ENCODE measurements around the gene NPY4R.
"Not testable (repeated sequence)": the region's sequence is repeated elsewhere in the genome, so short reads cannot be mapped to it uniquely, and the experiment has no call there.

Gene NPY4R, protein sequence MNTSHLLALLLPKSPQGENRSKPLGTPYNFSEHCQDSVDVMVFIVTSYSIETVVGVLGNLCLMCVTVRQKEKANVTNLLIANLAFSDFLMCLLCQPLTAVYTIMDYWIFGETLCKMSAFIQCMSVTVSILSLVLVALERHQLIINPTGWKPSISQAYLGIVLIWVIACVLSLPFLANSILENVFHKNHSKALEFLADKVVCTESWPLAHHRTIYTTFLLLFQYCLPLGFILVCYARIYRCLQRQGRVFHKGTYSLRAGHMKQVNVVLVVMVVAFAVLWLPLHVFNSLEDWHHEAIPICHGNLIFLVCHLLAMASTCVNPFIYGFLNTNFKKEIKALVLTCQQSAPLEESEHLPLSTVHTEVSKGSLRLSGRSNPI

DNA sequence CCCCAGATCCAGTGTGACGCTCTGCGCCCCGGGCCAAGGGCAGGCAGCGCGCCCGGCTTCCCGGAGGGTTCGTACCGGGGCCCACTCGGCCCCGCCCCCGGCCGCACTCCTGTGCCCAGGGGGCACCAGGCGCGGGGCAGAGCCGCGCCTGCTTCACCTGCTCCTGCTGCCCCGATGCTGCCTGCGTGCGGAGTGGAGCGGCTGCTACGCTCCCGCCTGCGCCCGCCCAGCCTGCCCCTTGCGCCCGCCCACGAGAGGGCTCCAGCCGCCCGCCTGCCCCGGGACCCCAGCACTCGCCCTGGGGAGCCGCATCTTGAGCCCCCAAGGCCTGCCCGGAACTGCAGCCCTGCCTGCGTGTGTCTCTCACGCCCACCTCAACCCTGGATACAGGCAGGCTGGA, at the start of gene NPY4R:
Gene NPY4R, minus strand, starts transcription at position 194 of the 400 bp plus-strand sequence. CDS start 3,323 bp downstream, outside the sequence.
- not testable (repeated sequence) for DNase-seq

DNA sequence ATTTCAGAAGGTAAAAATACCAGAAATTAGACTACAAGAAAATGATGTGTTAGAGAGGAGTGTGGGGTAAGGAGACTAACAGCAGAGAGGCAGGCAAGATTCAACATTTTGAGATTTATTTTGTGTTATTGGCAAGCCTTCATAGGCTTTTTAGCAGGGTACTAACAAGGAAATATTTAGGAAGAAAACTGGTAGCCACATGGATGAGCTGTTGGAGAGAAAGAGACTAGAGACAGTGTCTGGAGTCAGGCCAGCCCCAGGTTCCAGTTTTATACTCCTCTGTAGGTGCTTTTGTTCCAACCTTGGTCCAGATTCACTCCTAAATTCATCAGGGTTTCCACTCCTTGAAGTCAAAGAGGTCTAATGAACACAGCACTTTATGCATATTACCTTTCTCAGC, 49.6 kb upstream of the NPY4R start:
- DNase-seq, result no peak

DNA sequence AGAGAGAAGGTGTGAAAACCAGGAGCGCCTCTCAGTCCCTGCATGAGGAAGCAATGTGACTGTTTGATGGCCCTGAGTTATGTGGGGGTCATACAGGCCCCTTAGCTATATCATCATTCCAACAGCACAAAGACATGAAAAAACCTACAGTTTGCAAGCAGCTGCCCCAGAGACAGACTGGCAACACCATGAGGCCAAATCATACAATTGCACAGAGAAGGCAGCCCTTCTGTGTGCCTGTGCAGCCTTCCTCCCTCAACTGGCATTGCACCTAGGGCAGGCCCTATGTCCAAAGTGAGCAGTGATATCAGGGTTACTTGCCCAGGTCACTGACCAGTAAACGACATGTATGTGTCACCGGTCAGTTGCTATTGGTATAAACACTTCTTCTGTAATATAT, 49.1 kb upstream of the NPY4R start:
- DNase-seq, result no peak

DNA sequence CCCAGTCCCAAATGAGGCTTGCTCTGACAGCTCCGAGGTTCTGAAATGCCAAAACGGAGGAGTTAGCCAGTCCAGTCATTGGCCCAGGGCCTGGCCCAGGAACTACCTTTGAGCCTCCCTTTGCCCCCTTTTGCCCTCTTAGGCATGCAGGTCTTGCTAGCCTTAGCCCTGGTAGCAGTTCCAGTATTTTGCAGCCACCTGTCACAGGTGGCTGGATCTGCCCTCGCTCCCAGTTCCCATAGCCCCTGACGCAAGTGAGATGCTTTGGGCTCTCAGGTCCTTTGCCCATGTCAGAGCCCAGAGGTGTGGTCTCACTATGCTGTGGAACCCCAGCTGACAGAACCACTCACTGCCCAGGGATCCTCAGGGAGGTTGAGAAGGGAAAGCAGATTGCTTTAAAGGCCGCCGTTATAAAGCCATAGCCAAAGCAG, 48.7 kb upstream of the NPY4R start:
- DNase-seq, result no peak

DNA sequence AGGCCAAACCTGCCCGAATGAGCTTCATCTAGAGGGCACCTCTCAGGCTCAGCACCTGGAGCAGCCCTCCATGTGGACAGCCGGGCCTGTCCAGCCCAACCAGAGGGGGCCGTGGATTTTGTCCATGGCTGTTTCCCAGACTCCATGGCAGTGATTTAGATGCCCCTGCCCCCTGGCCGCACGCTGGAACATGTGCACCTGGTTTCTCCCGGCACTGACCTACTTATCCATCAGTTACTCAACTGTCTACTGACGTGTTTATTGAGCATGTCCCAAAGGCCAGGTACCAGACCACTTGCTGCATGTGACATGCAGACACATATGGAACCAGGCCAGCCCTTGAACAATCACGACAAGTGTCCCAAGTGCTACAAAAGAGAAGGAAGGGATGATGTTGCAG, 47.6 kb upstream of the NPY4R start:
- DNase-seq, result not testable (repeated sequence)

DNA sequence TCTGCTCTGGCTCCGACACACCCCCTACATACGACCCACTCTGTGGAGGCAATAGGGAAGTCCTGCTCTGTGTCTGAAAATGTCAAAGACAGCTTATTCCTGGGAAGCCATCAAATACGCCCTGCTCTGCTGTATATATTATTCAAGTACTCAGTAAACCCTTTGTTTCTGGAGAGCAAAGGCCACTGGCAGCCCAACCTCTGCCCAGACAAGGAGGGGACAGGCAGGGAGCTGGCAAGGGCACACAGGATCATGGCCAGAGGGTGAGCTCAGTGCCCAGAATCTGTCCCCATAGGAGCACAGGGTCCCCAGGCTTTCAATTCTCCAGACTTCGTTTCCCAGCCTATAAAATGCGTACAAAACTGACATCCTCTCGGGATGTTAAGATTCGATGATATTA, 47.0 kb upstream of the NPY4R start:
- DNase-seq, result not testable (repeated sequence)

DNA sequence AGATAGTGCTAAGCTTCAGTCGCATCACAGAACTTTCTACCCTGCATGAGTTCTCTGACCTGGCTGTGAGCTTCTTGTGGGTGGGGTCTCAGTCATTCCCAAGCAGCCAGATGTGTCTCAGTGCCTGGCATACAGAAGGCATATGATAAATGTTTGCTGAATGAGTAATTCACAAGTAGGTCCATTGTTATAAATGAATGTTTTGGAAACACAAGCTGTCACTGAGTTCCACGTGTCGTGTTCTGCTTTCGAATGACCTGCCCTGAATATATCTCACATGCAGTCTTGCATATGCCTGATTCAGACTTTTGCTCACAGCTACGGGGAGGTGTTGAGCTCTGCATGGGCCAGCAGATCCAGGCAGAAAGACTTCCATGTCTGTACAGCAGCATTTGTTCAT, 46.2 kb upstream of the NPY4R start:
- not testable (repeated sequence) for DNase-seq

DNA sequence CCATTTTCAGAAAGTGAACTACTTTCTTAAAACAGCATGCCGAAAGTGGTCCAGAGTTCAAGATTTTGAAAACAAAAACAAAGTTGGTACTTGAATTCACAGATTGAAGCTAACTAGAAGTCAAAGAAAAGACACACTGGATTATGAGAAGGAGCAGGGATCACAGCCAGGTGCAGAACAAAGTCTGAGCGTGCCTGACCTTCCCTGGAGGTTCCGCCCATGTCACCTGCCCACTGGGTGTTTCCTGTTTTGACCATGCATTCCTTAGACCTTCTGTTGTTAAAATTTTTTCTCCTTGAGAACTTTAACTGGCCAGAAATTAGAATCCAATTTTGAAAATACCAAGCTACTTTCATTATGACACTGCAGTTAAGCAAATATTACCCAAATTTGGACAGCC, 34.2 kb upstream of the NPY4R start:
- DNase-seq, result not testable (repeated sequence)

DNA sequence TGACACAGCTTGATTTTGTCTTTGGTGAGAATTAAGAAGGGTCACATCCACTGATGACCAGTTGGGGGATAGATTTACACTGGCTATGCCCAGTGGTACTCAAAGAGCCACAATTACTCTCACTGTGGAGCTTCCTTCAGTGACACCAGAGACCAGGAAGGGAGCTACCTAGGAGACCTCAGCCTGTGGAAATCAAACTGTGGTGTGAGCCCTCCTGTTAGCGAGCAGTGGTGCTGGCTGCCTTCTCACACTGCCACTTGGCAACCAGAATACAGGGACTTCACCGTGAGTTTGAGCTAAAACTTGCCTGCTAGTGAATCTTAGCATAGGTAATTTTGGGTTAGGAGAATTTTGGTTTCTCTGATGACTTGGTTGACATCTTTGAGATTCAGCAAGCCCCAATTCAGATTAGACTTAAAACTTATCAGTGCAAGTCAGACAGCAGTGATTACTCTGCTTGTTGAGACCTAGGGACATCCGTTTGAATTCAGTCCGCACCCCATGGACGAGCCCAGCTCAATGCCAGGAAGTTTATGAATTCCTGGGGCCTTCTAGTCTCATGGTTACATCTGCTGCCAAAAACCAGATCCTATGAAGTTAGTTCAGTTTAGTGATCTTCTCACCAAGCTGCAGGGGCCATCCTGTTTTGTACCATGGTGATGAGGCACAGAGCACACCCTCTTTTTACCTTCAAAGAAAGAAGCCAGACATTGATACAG, 33.4 kb upstream of the NPY4R start:
- not testable (repeated sequence) for DNase-seq

DNA sequence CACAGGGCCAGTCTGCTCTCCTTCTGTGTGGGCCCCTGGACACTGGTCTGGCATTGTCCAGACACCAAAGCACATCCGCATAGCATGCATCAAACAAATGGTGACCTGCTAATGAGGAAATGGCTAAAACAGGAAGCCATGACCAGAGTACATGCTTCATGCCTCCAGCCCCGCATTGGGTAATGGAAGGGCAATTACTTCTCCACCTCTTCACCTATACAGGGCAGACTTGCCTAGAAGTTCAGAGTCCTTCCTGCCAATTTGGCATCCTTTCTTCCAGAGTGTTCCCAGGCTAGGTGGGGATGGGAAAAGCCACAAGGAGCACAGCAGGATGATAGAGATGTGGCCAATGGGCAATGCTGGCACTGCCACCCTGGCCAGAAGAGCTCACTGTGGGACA, 32.1 kb upstream of the NPY4R start:
- not testable (repeated sequence) for DNase-seq

DNA sequence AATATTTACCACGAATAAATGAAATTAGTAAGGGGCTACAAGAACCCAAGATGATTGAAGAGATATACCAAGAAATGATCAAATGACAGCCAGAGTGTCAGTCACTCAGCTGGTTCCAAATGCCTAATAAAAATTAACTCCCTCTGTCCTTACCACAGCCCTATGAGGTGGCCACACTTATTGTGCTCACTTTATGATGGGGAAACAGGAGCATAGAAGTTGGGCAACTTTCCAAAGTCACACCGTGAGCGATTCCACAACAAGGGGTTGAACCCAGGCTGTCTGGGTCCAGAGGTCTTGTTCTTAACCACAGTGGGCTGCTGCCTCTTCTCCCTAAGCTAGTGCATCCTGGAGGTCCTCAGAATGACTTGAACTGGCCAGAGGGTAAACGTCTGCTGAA, 31.6 kb upstream of the NPY4R start:
- not testable (repeated sequence) for DNase-seq

DNA sequence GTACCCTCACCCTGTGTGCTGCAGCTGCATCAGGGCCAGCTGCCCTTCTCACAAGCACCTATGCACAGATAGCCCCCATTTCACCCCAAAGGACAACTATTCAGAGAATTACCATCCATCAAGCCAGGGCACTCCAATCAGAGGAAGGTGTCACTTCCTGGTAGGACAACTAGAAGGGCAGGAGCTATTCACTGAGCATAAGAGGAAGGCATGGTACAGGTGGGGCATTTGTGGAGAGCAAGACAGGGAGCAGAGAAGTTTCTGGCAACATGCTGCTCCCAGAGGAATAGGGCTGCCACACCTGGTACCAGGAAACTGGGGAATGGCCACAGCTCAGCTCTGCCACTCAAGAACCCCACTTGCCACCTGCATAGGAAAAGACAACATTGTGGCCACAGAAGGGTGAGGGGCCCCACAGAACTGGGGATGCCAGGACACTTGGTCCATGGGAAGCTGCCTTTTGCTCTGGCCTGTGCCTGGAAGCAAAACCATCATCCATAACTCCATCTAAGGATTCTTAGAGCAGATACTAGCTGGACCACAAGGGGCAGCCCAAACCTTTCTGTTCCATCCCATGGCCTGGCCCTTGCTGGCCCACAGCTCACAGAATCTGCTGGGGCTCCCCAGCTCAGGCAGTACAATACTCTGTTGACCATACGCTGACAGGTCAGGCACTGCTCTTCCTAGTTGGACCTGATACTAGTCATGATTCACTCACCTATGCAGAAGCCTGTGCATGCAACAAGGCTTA, 25.8 kb upstream of the NPY4R start:
- DNase-seq, result not testable (repeated sequence)

DNA sequence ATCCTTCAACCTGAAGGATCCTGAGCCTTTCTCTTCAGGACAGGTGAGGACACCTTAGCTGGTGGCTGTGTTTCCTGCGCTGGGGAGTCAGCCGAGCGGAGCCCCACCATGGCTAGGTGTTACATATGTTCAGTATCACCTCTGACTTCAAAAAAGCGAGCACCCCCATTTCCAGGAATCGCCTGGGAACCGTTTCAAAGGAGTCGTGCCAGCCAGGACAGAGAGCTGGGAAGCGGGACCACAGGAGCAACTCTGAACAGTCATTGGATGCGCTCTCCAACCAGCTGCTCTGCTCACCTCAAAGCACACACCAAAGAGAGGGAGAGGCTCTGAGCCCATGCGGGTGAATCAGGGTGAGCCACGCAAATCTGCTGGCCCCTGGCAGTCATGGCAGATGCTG, 24.5 kb upstream of the NPY4R start:
- not testable (repeated sequence) for DNase-seq

DNA sequence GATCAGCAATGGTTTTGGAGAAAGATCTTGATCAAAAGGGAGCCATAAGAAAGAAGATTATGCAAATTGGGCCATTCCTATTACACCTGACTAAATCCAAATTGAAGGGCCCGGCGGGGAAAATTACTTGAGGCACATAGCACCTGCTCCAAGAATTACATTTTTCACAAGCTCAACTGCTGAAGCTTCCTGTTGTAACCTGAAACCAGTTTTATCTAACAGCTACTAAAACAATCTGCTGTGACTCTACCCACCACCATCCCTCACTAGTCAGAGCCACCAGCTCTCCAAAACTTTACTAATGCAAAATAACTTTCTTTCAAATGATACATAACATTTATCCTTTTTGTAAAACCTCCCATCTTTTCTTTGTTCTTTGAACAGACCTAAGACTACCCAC, 20.7 kb upstream of the NPY4R start:
- DNase-seq, result not testable (repeated sequence)

DNA sequence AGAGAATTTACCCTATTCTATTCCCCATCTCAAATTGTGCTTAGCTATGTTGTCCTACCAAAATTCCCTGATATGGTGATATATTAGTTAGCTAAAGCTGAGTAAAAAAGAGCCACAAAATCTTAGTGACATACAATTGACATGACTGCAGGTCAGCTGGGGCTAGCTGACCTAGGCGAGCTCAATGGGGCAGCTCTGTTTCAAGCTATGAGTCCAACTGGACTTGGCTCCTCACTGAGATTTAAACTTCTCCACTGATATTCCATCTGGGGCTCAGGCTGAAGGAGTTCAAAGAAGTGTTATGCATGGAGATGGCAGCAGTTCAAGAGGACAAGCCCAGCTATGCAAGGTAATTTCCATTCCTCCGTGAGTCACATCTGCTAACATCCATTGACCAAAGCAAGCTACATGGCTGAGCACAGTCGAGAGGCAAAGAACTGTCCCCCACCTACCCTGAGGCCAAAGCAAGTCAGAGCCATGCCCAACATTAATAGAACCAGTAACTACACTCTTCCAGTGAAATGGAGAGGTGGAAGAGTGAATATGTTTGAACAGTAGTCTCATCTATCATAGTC, 9.1 kb upstream of the NPY4R start:
- not testable (repeated sequence) for DNase-seq

DNA sequence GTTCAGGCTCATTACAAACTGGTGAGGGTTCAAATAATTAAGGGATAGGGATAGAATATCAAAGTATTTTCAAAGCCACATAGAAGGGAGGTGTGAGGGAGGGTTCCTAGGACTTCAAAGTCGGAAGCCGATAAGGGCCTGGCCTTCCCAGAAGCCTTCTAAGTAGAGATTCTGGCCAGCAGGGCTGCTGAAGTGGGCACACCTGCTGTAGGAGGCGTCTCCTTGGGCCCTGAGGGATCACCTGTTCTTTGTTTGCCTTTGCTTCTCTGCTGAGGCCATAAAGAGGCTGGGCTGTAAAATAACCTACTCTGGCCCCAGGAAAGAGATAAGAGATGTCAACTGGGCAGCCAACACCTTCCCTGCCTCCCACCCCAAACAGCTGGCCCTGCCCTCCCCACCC, 8.0 kb upstream of the NPY4R start:
- DNase-seq, result not testable (repeated sequence)

DNA sequence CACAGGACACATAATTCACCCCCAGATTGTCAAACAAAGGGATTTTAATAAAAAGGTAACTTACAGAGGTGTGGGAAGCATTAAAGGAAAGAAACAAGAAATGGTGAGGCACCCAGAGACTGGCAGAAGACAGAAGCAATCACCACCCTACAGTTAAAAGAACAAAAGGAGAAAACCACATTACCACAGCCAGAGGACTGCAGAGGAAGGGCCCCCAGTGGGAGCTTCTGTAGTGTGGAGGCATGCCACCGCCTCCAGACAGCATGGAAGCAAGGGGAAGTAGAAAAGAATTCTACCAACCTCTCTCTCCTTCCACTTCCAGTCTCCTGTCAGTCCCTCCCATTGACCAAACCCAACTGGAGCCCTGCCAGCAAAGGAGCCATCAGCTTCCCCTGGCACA, 4.4 kb upstream of the NPY4R start:
- not testable (repeated sequence) for DNase-seq

DNA sequence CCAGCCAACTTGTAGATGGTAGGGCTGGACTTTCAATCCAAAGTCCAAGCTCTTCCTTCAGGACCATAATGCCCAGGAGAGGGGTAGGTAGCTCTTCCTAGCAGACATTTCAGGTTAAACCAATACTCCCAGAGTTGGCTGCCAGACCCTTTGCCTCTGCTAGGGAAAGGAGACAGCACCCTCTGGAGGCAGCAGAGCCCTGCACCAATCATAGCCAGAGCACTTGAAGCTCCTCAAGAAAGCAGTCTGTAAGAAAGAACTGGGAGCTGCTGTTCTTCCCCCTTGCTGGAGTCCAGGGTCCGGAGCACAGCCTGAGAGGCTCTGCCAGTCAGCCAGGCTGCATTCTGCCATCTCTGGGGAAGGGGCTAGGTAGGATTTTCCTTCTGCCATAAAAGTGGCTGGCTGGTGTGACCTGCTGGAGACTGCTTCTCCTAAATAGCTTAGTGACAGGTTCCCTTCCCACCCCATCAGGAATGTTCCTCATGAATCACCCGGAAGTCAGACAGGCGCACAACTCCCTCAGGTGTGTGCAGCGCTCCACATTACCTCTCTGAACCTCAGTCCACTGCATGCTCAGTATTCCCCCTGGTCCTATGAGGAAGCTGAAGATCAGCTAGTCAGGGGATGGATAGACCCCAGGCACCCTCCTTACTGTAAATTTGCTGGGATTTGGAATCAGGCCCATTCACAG, 2.5 kb upstream of the NPY4R start:
- not testable (repeated sequence) for DNase-seq

DNA sequence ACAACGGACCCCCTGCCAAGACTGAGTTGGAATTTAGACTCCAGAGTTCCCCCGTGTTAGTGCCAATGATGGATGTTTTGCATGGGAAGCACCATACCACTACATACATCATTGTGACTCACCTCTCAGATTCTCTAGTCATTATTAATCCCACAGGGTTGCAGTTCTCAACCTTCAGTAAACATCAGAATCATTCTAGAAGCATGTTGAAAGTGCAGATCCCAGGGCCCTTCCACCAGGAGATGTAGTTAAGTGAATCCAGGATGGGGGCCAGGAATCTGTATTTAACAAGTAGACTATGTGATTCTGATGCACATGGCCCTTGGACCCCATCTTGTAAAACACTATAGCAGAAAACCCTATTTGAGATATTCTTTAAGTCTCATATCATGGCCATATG, 2.1 kb downstream of the NPY4R start:
- not testable (repeated sequence) for DNase-seq

DNA sequence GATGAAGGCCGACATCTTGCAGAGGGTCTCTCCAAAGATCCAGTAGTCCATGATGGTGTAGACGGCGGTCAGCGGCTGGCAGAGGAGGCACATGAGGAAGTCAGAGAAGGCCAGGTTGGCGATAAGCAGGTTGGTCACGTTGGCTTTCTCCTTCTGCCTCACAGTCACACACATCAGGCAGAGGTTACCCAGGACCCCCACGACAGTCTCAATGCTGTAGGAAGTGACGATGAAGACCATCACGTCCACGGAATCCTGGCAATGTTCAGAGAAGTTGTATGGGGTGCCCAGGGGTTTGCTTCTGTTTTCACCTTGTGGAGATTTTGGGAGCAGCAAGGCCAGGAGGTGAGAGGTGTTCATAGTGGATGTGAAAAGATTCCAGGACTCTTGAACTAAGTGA, 3.5 kb downstream of the NPY4R start:
- not testable (repeated sequence) for DNase-seq

DNA sequence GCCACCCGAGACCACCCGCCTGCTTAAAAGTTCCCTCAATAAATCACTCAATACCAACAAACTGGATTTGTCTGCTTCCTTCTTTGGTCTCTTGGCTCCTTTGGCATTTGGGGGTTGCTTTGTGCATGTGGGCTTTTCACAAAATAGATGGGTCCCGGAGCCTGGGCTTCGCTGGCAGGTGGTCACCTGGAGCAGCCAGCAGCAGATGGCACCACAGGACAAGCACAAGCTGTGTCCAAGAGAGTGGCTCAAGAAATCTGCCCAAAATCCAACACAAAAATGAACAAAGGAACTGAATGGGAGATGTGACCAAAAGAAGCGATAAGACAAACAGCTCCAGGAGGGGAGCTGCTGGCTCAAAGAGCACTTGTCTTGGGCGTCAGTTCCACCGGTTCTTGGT, 6.2 kb downstream of the NPY4R start:
- not testable (repeated sequence) for DNase-seq

DNA sequence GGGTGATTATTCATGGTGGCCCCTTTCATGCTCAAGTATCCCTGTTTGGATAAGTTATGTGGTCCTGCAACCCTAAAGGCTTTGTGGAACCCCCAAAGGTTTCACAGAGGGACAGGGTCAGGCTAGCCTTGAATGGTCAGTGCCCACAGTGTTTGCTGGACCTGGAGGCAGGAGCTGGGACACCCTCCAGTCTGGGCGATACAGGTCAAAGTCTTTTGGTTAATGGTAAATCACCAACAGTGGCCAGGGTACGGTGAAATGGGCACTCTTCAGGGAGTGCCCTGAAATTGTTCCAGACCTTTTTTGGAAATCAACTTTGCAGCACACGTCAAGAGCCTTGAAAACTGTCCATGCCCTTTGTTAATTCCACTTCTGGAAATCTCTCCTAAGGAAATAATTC, 8.7 kb downstream of the NPY4R start:
- not testable (repeated sequence) for DNase-seq

Data from NCI-H187 (cell line).